Dermis microvascular lymphatic vessel endothelial cell (primary cell): ENCODE data around the gene FOXP2. TPM values are rescaled to one million over a fixed set of nuclear protein-coding genes. Genes with fewer than 3 reads are reported as not detected.

Experiments
- DNase-seq, 2 donors: peaks; one replicate each; pipeline versions ENCODE4 v3.0.0 to v3.0.0-alpha.2; 2010; ENCODE audit warnings: low read depth in 2 of 2
- total RNA-seq: library from RNA; depleted of rRNA; stranded (reverse); fragments of >200 nt; gene quantifications from 2 replicates; pipeline ENCODE4 v1.2.1, GENCODE V29; 2014

Gene FOXP2
- total RNA-seq, 1 donor from 2014 or later = 2.4 TPM

- no peak for DNase-seq
Observed at GRCh38 chr7:114652041-114652440, 237.4 kb downstream of the FOXP2 start.

DNA sequence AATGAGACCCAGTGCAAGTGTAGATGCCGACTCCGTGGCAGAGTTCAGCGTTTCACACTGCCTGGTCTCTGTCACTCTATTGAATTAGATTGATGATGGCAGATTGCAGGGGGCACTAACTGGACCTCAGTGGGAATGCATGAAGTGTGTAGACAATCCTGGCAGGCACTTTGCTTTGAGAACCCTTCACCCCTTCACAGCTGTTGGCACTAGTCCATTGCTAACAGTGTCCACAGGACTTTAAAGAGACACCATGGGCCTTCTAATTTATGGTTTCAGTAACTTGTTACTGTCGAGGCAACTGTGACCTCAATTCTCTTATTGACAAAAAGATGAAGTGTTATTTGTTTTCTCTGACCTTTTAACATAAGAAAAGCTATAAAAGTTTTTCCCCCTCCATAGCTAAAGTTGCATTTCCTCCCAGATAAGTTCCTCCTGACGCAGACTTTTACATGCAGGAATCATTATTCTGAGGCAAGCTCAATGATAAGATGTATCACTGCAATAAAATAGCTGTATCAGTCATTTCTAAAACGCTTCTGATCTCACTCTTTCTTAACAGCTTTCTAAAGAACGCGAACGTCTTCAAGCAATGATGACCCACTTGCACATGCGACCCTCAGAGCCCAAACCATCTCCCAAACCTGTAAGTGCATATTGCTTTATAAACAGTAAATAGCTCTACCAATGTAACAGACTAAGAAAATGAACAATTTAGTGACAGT, 238.9 kb downstream of the FOXP2 start:
- peak in 1 of 2 donors; percentile 5 for DNase-seq

DNA sequence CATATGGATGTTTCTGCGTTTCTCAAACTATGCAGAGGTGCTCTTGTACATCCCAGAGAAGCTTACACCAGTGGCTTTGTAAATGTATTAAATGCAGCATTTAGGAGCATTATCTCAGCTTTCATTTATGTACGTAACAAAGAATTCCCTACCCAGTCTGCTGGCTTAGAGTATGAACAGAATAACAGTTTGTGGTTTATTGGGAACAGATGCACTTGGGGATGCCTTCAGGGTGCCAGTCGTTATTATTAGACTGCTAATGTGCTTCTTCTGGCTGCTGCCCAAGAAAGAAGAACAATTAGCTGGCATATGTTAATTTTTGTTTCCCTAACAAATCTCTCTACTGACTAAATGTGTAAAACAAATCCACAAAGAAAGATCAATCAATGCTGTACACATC, 241.9 kb downstream of the FOXP2 start:
- no peak for DNase-seq

- DNase-seq = no peak
Observed at GRCh38 chr7:114657279-114657678, 242.7 kb downstream of the FOXP2 start.

- DNase-seq = no peak
Observed at GRCh38 chr7:114658216-114658615, 243.6 kb downstream of the FOXP2 start.

DNA sequence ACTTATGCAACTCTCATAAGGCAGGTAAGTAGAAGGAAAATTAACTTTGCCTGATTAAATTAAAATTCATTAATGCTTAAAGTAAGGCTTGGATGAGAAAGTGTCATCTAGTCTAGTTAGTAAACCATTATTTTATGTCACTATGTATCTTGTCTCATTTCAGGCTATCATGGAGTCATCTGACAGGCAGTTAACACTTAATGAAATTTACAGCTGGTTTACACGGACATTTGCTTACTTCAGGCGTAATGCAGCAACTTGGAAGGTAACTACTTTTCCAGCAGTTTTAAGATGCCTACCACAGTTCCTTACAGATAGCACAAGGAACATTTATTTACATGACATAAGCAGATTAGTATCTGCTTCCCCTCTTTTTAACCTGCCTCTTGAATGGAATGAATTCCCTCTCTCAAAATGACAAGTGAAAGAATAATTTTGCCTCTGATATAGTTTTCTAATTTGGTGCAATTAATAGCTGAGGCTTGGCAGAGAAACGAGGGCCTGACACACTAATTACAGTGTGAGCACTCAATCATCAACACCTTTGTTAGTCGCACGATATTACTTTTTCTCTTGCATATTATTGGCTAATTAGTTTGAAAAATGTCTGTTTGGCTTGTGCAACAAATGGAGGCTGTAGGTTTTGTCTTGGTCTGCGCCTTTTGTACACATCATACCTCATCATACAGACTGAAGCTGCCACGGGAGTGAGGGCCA, 245.0 kb downstream of the FOXP2 start:
- no peak for DNase-seq

DNA sequence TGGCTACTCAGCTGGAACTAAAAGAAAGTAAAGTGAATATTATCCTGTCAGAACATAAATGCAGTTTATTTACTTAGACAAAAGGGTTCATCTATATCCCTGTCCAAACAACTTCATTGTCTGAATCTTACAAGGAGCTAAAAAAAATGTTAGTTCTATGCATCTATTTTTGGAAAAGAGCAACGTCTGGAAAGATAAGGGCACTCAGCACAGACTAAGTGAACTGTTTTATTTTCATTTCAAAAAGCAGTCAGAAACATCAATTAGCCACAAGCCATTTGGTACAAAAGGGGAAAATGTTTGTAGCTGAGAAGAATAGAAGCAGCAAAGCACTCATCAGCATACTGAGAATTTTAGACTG, 245.5 kb downstream of the FOXP2 start:
- DNase-seq = no peak

- DNase-seq = no peak
Observed at GRCh38 chr7:114660753-114661152, 246.1 kb downstream of the FOXP2 start.

DNA sequence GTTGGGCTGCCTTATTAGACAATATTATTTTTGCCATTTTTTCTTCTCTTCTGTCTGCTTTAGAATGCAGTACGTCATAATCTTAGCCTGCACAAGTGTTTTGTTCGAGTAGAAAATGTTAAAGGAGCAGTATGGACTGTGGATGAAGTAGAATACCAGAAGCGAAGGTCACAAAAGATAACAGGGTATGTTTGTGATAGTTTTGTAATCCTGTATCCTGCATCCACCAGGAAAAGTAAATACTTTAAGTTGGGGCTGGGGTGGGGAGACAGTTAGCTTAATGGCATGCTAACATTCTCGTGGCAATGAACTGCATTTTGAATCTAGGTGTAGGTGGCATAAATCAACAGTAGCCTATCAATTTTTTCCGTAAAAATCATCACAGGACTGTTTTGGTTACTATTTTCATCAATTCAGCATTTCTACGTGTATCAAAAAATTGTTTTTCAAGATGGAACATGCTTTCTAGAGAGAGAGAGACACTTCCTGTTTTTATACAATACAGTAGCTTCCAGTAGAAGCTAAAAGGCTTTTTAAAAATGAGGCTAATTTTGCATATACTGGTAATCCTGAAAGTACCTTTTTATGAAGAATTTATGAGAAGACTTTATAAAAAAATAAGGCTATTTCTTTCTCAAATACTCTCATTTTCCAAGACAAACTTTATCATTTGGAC, 247.5 kb downstream of the FOXP2 start:
- DNase-seq = no peak

GRCh38 chr7:114663502-114663901, 248.9 kb downstream of the FOXP2 start:
- peak; percentile 44 to 45 for DNase-seq

DNA sequence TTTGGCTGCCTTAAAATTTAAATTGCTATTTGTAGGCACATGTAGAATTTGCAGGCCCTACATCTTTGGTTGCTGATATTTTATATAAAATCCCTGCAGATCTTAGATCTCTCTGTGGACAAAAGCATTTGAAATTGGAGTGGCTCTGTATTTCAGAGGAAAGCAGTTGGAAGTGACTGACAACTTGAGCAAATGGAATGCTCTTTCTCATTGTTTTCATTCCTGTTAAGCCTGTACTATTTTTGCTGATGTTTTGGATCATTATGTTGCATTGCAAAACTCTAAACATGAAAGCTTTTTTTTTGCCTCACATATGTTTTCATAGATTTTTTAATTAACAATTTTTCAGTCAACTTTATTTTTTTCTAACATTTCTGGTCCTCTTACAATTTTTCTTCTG, 256.1 kb downstream of the FOXP2 start:
- no peak for DNase-seq

- DNase-seq = no peak
Observed at GRCh38 chr7:114671563-114672123, 257.0 kb downstream of the FOXP2 start.

GRCh38 chr7:114678116-114678515, 263.5 kb downstream of the FOXP2 start:
- no peak for DNase-seq

GRCh38 chr7:114687238-114687637, 272.6 kb downstream of the FOXP2 start:
- no peak for DNase-seq

DNA sequence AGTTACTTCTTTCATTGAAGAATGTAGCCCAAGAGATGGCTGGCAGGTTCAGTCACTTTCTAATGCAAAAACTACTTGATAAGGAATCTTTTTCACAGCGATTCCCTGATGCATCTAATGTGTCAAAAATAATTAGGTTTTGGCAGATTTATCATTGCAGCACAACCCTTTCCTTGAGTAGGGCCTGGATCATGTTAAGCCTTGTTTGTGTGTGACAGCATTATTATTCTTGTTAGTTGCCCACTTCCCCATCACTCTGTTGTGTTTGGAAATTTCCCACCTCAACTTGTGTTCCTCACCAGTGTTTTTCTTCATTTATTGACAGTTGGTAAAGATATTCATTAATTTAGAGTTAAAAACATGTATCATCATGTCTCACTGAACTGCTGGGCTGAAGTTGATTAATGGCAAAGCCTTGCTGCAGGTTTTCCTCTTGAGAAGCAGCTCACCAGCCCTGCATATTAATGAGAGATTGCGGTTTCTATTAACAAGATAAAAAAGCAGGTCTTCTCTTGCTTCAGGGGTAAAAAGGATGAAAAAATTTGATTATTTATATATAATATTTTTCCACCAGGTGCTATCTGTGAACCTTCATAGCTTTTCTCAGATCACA, 273.9 kb downstream of the FOXP2 start:
- DNase-seq = no peak

DNA sequence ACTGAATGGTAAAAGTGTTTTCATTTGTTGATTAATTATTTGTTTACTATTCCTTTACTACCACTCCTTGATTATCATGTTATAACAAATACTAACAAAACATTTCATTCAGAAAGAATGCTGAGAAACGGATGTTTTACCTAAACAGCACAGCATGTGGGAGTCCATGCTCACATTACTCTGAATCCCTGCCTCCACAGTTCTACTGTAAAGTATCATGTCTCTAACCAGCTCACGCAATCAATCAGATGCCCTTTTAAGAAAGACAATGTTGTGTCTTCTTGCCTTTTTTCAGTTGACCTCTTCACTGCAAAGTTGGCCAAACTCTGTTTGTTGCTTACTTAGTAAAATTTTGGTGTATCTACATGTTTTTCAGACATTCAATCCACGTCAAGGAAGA, 274.8 kb downstream of the FOXP2 start:
- no peak for DNase-seq

DNA sequence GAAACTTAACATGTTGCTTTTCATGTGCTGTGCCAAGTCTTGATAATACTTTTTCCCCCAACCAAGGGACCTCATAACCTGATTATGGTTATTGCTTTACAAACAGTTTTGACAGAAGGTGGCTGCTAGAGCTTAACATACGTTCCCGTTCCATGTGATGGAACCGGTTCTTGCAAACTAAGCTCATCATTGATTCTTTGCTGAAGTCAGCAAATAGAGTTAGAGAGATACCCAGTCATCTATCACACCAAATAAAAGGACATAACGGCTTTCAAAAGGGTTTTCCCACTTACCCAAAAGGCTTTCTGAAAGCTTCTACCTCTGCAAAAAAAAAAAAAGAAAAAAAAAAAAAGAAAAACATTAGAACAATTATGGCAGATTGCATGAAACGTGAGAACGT, 277.0 kb downstream of the FOXP2 start:
- no peak for DNase-seq

- no peak for DNase-seq
Observed at GRCh38 chr7:114695182-114695581, 280.6 kb downstream of the FOXP2 start.

- DNase-seq = no peak
Observed at GRCh38 chr7:114700247-114700928, 285.8 kb downstream of the FOXP2 start.

DNA sequence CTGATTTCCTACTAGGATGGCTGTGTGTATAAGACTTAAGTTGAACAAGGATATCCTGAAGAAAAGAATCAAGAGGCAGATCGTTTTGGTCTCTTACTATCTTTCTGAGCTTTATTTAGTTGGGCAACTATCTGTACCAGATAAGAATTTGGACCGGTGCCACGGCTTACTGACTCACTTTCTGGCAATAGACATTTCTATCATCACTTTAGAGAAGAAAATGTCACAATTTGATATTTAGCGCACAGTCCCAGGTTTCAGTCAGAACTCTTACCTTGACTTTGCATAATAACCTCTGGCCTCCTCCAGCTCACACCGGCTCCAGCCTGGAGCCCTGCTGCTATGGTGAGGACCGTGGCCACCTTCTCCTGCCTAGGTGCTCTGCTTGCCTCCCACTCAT, 289.1 kb downstream of the FOXP2 start:
- peak; percentile 74 to 89 for DNase-seq

DNA sequence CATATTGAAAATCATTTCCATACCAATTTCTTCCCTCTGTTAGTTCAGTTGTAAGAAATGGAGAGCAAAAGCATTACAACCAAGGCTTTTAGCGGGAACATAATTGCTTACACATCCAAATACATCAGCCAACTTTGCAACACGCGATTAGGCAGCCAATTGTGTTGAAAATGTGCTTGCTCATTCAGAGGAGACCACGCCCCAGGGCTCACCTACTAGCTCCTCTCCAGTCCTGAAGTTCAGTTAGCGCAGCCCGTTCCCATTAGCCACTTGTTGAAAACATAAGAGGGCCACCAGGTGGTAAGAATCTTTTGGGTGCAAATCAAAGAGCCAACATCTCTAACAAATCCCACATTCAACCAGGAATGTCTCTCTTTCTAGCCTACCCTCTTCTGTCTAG, 294.0 kb downstream of the FOXP2 start:
- DNase-seq = no peak
